ENCODE data around the gene MED17. TPM values are rescaled to one million over a fixed set of nuclear protein-coding genes. Genes with fewer than 3 reads are reported as not detected.
A peak's percentile ranks its signal among the peaks of the same experiment; 100 is the strongest.

Gene MED17
- total RNA-seq, 1 experiment from 2014 or later: 29.6 TPM

- TF ChIP-seq USF1 (CRISPR knock-in tag; IDR thresholded peaks at IDR 0.05) (0 out of 2 replicates have a peak, but pooled peaks have one; percentile 13), TCF7 (CRISPR knock-in tag; IDR thresholded peaks at IDR 0.05; ENCODE audit: low read depth) (no peak), FOXK1 (CRISPR knock-in tag; IDR thresholded peaks at IDR 0.05) (peak; percentile 57), ZNF671 (CRISPR knock-in tag; IDR thresholded peaks at IDR 0.05) (no peak), MYBL2 (CRISPR knock-in tag; IDR thresholded peaks at IDR 0.05) (peak; percentile 73), AFF4 (CRISPR knock-in tag; IDR thresholded peaks at IDR 0.05; ENCODE audit: borderline replicate concordance) (0 out of 2 replicates have a peak, but pooled peaks have one; percentile 24), ESRRA (CRISPR knock-in tag; IDR thresholded peaks at IDR 0.05; ENCODE audit: borderline replicate concordance) (no peak), AR (CRISPR knock-in tag; IDR thresholded peaks at IDR 0.05) (no peak), ATF1 (CRISPR knock-in tag; IDR thresholded peaks at IDR 0.05) (peak; percentile 74; the same call in 1 of the 2 replicates), EMX1 (CRISPR knock-in tag; IDR thresholded peaks at IDR 0.05) (no peak), CREM (CRISPR knock-in tag; IDR thresholded peaks at IDR 0.05) (peak; percentile 54; the same call in 1 of the 2 replicates), CTCF (IDR thresholded peaks at IDR 0.05) (no peak), HMGXB4 (CRISPR knock-in tag; IDR thresholded peaks at IDR 0.05) (peak; percentile 97), MAX (CRISPR knock-in tag; IDR thresholded peaks at IDR 0.05) (peak; percentile 74; the same call in 1 of the 2 replicates), ATF3 (CRISPR knock-in tag; conservative IDR thresholded peaks at IDR 0.05) (no peak), NR2C2 (CRISPR knock-in tag; IDR thresholded peaks at IDR 0.05) (peak; percentile 42; the same call in 1 of the 2 replicates), ETV6 (CRISPR knock-in tag; IDR thresholded peaks at IDR 0.05) (peak; percentile 27; the same call in 1 of the 2 replicates), GABPB1 (CRISPR knock-in tag; IDR thresholded peaks at IDR 0.05) (peak; percentile 44; the same call in 1 of the 2 replicates), MLX (CRISPR knock-in tag; IDR thresholded peaks at IDR 0.05) (peak; percentile 46; the same call in 1 of the 2 replicates), ERG (CRISPR knock-in tag; IDR thresholded peaks at IDR 0.05) (0 out of 2 replicates have a peak, but pooled peaks have one; percentile 8), ZNF416 (CRISPR knock-in tag; IDR thresholded peaks at IDR 0.05) (no peak), FOXP1 (CRISPR knock-in tag; IDR thresholded peaks at IDR 0.05; ENCODE audit: borderline replicate concordance) (peak; percentile 78; the same call in 1 of the 2 replicates), ZNF317 (CRISPR knock-in tag; IDR thresholded peaks at IDR 0.05; ENCODE audit: borderline replicate concordance, low read depth) (0 out of 2 replicates have a peak, but pooled peaks have one; percentile 7), SP1 (CRISPR knock-in tag; conservative IDR thresholded peaks at IDR 0.05) (peak; percentile 70)
Measured at GRCh38 chr11:93784145-93784934, at the start of gene MED17 (continued).

Measured in WTC11 (cell line).